Heart right ventricle (tissue), 16 donors: Measurements from ENCODE around the gene MLLT3. TPM values are rescaled to one million over a fixed set of nuclear protein-coding genes. Genes with fewer than 3 reads are reported as not detected.

Source experiments
- ATAC-seq, 8 donors: fragments of 200-7000 bp; cut with Tn5 transposase; one replicate each; pipeline ENCODE4 v1.9.1; 2020; ENCODE audit warnings: mild to moderate bottlenecking in 8 of 8, moderate library complexity in 8 of 8, moderate number of reproducible peaks in 1 of 8
- DNase-seq, 2 donors: peaks; one replicate each; pipeline ENCODE4 v3.0.0-alpha.2; 2020
- H3K27ac ChIP-seq, 10 donors: fragments of 200-600 bp; sonication (generic) in 2 of 10; one replicate each; pipeline versions ENCODE4 v1.5.0 to v1.8.0; 2020 to 2022; ENCODE audit warnings: mild to moderate bottlenecking in 3 of 10
- H3K27me3 ChIP-seq, 7 donors: fragments of 200-600 bp; one replicate each; pipeline ENCODE4 v1.8.0; 2021 to 2022; ENCODE audit warnings: mild to moderate bottlenecking in 2 of 7
- H3K36me3 ChIP-seq, 9 donors: fragments of 200-600 bp; sonication (generic) in 1 of 9; one replicate each; pipeline versions ENCODE4 v1.5.0 to v1.8.0; 2020 to 2022; ENCODE audit warnings: mild to moderate bottlenecking in 2 of 9
- H3K4me1 ChIP-seq, 9 donors: fragments of 200-600 bp; sonication (generic) in 1 of 9; one replicate each; pipeline versions ENCODE4 v1.5.0 to v1.8.0; 2020 to 2022; ENCODE audit warnings: mild to moderate bottlenecking in 4 of 9
- H3K4me3 ChIP-seq, 10 donors: fragments of 200-600 bp; sonication (generic) in 2 of 10; one replicate each; pipeline versions ENCODE4 v1.5.0 to v1.8.0; 2020 to 2022; ENCODE audit warnings: mild to moderate bottlenecking in 7 of 10, moderate library complexity in 2 of 10
- H3K9me3 ChIP-seq, 11 donors: fragments of 200-600 bp in 10 of 11; sonication (generic) in 2 of 11; one replicate each; pipeline versions ENCODE4 v1.5.0 to v1.8.0; 2013 to 2022; ENCODE audit warnings: mild to moderate bottlenecking in 2 of 11, control low read depth in 1 of 11, moderate library complexity in 1 of 11
- CTCF ChIP-seq, 9 donors: fragments of 200-600 bp; sonication (generic) in 2 of 9; IDR thresholded peaks; one replicate each; pipeline versions ENCODE4 v1.5.0 to v1.8.0; 2021 to 2022; ENCODE audit warnings: antibody characterized with exemption in 9 of 9, mild to moderate bottlenecking in 5 of 9, moderate library complexity in 1 of 9
- WGBS, 2 donors: extraction: QIAGEN DNeasy Blood & Tissue Kit; methylation state at CpG; one replicate each; pipeline ENCODE4 v1.1.7; 2013; ENCODE audit warnings: inconsistent platforms in 1 of 2; 5-methylcytosine and 5-hydroxymethylcytosine counted together
- intact Hi-C, 10 donors: fragments of 100-400 bp; cut with DNase I; formaldehyde crosslinking; loops; one replicate each; pipeline versions ENCODE4 v1.11.1 to v1.14.2; 2022
- polyA plus RNA-seq, 2 donors: library from polyadenylated mRNA; stranded (reverse); fragments of 200-250 nt; gene quantifications; one replicate each; pipeline ENCODE4 v1.2.3, GENCODE V29; 2013
- total RNA-seq, 10 donors: library from RNA; stranded (reverse); fragmentation: NEBNext Ultra II Directional in 3 of 10; extraction: Animal tissue kit (Norgen Biotek cat#: 25700) in 3 of 10; gene quantifications; one replicate each; pipeline versions ENCODE4 v1.2.1 to v1.2.4, GENCODE V29; 2021 to 2023
- donor health status: Arrhythmogenic right ventricular cardiomyopathy.
- donor health status: ischemic (EF 13 %, LVEDD 7.1; RV severe dilation, severe dysfunction).
- donor health status: healthy with polysubstance abuse.
- donor health status: DM: no; HTN: yes; CAD: no.
- donor health status: DM: no; HTN: no; CAD: no.
- donor health status: ischemic (EF 25% LVEDD 6.9; RV normal size, moderate dysfunction).
- donor health status: ischemic (EF 25% LVEDD 5.7; RV mildly dilated, moderate dysfunction).
- donor health status: healthy.
- donor health status: DM: yes; HTN: yes; CAD: no.
- donor health status: Ischemic cardiomyopathy.
- donor health status: ischemic (EF 35%, LVEDD 5.7; RV mildly dilated, moderate dysfunction).
- donor health status: nonischemic (EF 11% LVEDD 7.7; RV severe dilation, severe dysfunction).
- donor health status: DM: yes; HTN: yes; CAD: no.
- donor health status: PGD.
- donor health status: ischemic (EF 29% LVEDD 5.4; RV normal size, mild dysfunction).
- donor health status: nonischemic (EF 23%, LVEDD 6.1; RV moderate dilation, normal function).

The MLLT3 gene
- total and polyA plus RNA-seq, 12 donors, result 4.3 to 22.7 (median 13.5) TPM

DNA sequence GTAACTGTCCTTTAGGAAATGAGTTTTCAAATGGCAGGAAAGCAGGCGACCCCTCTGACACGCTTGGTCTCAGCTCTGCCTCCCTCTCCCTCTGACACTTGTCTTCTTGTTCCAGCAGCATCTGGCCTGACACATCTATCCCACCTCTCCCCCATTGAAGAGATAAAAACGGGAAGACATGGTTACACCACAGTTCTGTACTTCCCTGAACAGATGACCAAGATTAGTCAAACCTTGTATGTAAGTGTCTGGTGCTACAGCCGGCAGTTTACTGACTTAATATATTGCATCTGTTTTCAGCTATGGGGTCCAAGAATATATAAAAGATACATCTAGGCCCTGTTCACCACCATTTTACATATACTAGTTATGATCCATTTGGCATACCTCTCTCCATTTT, 29.6 kb upstream of the MLLT3 start:
- 69% methylated on average over 4 of the region's 4 CpGs for WGBS, 2 donors
- ATAC-seq (no peak), DNase-seq (no peak)
- Histone ChIP-seq H3K36me3 (no peaks in the 10 kb centered on the region), H3K9me3 (peaks cover 0 to 9% (median 0%) of the 10 kb centered on the region in 11 donors), H3K27ac (no peak overlapping the region), H3K27me3 (no peaks in the 10 kb centered on the region), H3K4me1 (no peaks in the 10 kb centered on the region), H3K4me3 (no peak overlapping the region)
- intact Hi-C loops, result loop anchor here in 1 of 10 donors (10.0 kb wide), 1 partner anchor 1453 kb away; no protein-coding TSS in a partner anchor
- no peak for TF ChIP-seq CTCF (IDR thresholded peaks at IDR 0.05)

DNA sequence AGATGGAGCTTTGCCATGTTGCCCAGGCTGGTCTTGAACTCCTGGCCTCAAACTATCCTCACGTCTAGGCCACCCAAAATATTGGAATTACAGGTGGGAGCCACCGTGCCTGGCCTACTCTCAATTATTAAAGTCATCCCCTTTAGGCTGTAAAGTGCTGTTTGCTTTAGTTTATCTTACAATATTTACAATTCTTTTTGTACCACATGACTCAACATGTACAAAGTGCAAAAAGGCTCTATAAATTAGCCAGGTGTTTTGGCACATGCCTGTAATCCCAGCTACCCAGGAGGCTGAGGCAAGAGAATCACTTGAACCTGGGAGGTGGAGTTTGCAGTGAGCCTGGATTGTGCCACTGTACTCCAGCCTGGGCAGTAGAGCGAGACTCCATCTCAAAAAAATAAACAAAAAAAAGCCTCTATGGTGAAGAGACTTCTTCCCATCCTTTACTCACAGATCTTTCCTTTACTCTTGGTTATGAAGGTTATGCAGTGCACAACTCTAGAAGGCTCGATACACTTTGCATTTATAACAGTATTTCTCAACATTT, 28.5 kb upstream of the MLLT3 start:
- no peak overlapping the region for H3K27ac ChIP-seq
- 93 to 94% methylated on average over 4 of the region's 4 CpGs for WGBS, 2 donors
- H3K27me3 ChIP-seq, result no peaks in the 10 kb centered on the region
- intact Hi-C loops, result loop anchor here in 1 of 10 donors (10.0 kb wide), 1 partner anchor 1454 kb away; no protein-coding TSS in a partner anchor
- no peak for ATAC-seq
- no peak overlapping the region for H3K4me3 ChIP-seq
- no peaks in the 10 kb centered on the region for H3K4me1 ChIP-seq
- DNase-seq, result no peak
- H3K9me3 ChIP-seq, result peaks cover 0 to 9% (median 0%) of the 10 kb centered on the region in 11 donors
- TF ChIP-seq CTCF (IDR thresholded peaks at IDR 0.05), result no peak
- no peaks in the 10 kb centered on the region for H3K36me3 ChIP-seq

DNA sequence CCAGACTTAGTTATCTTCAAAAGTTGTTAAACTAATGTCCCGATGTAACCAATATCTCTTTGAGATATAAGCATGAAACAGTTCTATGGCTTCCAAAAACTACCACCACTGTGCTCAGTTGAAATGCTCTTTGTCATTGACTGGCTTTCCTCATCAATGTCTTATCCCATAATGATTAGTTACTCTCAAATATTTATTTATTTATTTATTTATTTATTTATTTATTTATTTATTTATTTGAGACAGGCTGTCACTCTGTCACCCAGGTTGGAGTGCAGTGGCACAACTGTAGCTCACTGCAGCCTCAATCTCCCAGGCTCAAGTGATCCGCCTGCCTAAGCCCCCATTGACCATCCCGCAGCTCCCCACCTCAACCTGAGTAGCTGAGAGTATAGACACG, 28.0 kb upstream of the MLLT3 start:
- no peak for ATAC-seq
- WGBS, 2 donors, result 95 to 97% methylated on average over 4 of the region's 4 CpGs
- Histone ChIP-seq H3K4me1 (no peaks in the 10 kb centered on the region), H3K27ac (no peak overlapping the region), H3K36me3 (no peaks in the 10 kb centered on the region), H3K4me3 (no peak overlapping the region), H3K27me3 (no peaks in the 10 kb centered on the region), H3K9me3 (peaks cover 0 to 9% (median 0%) of the 10 kb centered on the region in 11 donors)
- TF ChIP-seq CTCF (IDR thresholded peaks at IDR 0.05), result no peak
- intact Hi-C loops, result loop anchor here in 1 of 10 donors (10.0 kb wide), 1 partner anchor 1454 kb away; no protein-coding TSS in a partner anchor
- no peak for DNase-seq

- 27 to 33% methylated on average over 1 of the region's 1 CpG for WGBS, 2 donors
- Histone ChIP-seq H3K36me3 (no peaks in the 10 kb centered on the region), H3K27me3 (no peaks in the 10 kb centered on the region), H3K27ac (no peak overlapping the region), H3K4me3 (no peak overlapping the region), H3K4me1 (no peaks in the 10 kb centered on the region), H3K9me3 (peaks cover 0 to 9% (median 0%) of the 10 kb centered on the region in 11 donors)
- DNase-seq (no peak), ATAC-seq (no peak)
- no peak for TF ChIP-seq CTCF (IDR thresholded peaks at IDR 0.05)
- intact Hi-C loops, result loop anchor here in 1 of 10 donors (2.0 kb wide), 1 partner anchor 75 kb away; no protein-coding TSS in a partner anchor
These were observed 27.1 kb upstream of the MLLT3 start for GRCh38 chr9:20649381-20649780.
